Thoracic aorta (tissue), 2 donors: ENCODE results near the gene PPP3R1. TPM values are rescaled to one million over a fixed set of nuclear protein-coding genes. Genes with fewer than 3 reads are reported as not detected.
A peak's percentile ranks its signal among the peaks of the same experiment; 100 is the strongest.

Experiments
- ATAC-seq: fragments of 150-250 bp; one replicate; pipeline ENCODE4 v1.8.0; 2017; ENCODE audit warnings: low read depth; ENCODE audit not compliant: insufficient number of reproducible peaks, low FRiP score
- DNase-seq: peaks from one replicate; pipeline ENCODE4 v3.0.0-alpha.2; 2020; ENCODE audit warnings: low spot score
- H3K27ac ChIP-seq, 2 donors: fragments of 200-600 bp; sonication (generic); 1 replicate in 1 of 2; 2 replicates in 1 of 2; pipeline ENCODE4 v1.5.1; 2016; ENCODE audit warnings: mild to moderate bottlenecking in 2 of 2, moderate library complexity in 2 of 2
- H3K27me3 ChIP-seq: fragments of 200-600 bp; sonication (generic); replicated peaks from 2 replicates; pipeline ENCODE4 v1.6.0; 2016; ENCODE audit warnings: mild to moderate bottlenecking; ENCODE audit not compliant: insufficient read depth
- H3K36me3 ChIP-seq: fragments of 200-600 bp; sonication (generic); one replicate; pipeline ENCODE4 v1.5.1; 2016
- H3K4me1 ChIP-seq, 2 donors: fragments of 200-600 bp; sonication (generic); 1 replicate in 1 of 2; 2 replicates in 1 of 2; pipeline versions ENCODE4 v1.5.1 to v1.6.0; 2016; ENCODE audit warnings: low read depth in 2 of 2, mild to moderate bottlenecking in 1 of 2; ENCODE audit not compliant: control insufficient read depth in 1 of 2
- H3K4me3 ChIP-seq: fragments of 200-600 bp; sonication (generic); 2 replicates; pipeline ENCODE4 v1.5.1; 2016; ENCODE audit warnings: mild to moderate bottlenecking
- H3K9me3 ChIP-seq: fragments of 200-600 bp; sonication (generic); 2 replicates; pipeline ENCODE4 v1.5.1; 2016
- CTCF ChIP-seq: fragments of 200-600 bp; sonication (generic); IDR thresholded peaks from one replicate; pipeline ENCODE4 v1.5.1; 2019; ENCODE audit warnings: antibody characterized with exemption
- total RNA-seq, 2 donors: library from RNA; depleted of rRNA; stranded (reverse); fragments of >200 nt; gene quantifications; one replicate each; pipeline versions ENCODE4 v1.1.0 to v1.2.3, GENCODE V29; 2016

PPP3R1 gene
- total RNA-seq, 2 donors from 2014 or later: 27.1 to 39.3 TPM

DNA sequence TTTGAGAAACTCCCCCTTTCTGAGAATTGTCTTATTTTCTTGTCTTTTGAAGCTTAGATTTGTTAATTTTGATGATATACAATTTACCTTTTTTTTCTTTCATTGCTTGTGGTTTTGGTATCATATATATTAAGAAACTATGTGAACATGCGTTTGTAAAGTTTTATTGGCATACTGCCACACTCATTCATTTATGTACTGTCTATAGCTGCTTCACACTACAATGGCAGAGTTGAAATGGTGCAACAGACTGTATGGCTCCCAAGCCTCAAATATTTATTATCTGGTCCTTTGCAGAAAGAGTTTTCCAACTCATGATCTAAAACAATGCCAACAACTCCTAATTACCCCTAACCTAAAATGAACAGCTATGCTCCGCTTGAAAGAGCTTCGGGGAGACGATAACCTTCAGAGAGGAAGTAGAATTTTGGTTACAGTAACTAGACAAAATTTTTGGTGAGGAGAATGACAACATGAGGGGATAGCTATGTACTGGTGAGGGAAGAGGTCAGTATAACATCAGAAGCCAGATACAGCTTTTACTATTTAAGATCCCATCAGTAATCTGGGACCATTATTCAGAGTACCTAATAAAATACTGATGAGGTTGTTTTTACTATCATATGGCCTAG lies 16.1 kb downstream of the PPP3R1 start:
- ATAC-seq (no peak), DNase-seq (no peak)
- Histone ChIP-seq H3K36me3 (no peaks in the 10 kb centered on the region), H3K9me3 (no peaks in the 10 kb centered on the region), H3K4me1 (peaks cover 32 to 66% of the 10 kb centered on the region in 2 donors), H3K27me3 (no peaks in the 10 kb centered on the region), H3K4me3 (no peak overlapping the region), H3K27ac (peak overlapping the region; percentile 19 to 29)
- TF ChIP-seq CTCF: no peak

GRCh38 chr2:68235090-68235489 lies 17.2 kb downstream of the PPP3R1 start:
- Histone ChIP-seq H3K27ac (no peak overlapping the region), H3K27me3 (no peaks in the 10 kb centered on the region), H3K9me3 (no peaks in the 10 kb centered on the region), H3K4me3 (no peak overlapping the region), H3K4me1 (peaks cover 40 to 68% of the 10 kb centered on the region in 2 donors), H3K36me3 (no peaks in the 10 kb centered on the region)
- no peak for TF ChIP-seq CTCF
- DNase-seq (no peak), ATAC-seq (no peak)

- DNase-seq (no peak), ATAC-seq (no peak)
- H3K27me3 ChIP-seq: no peaks in the 10 kb centered on the region
- no peaks in the 10 kb centered on the region for H3K36me3 ChIP-seq
- H3K4me3 ChIP-seq: no peak overlapping the region
- no peak for TF ChIP-seq CTCF
- no peaks in the 10 kb centered on the region for H3K9me3 ChIP-seq
- H3K27ac ChIP-seq: no peak overlapping the region
- peaks cover 42 to 66% of the 10 kb centered on the region in 2 donors for H3K4me1 ChIP-seq
Measured at GRCh38 chr2:68234405-68234804, 17.9 kb downstream of the PPP3R1 start.

DNA sequence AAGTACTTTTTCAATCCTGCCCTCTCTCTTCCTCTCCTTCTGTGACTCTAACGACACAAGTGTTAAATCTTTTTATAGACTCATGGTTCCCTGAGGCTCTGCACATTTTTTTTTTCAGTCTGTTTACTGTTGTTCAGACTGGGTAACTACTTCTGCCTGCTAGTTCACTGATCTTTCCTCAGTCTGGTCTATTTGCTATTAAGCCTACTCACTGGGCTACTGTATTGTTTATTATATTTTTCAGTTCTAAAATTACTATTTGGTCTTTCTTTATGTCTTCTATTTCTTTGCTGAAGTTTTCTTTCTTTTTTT lies 21.3 kb downstream of the PPP3R1 start:
- no peak overlapping the region for H3K27ac ChIP-seq

More for the DNA sequence above, 21.3 kb downstream of the PPP3R1 start:
- no peak for ATAC-seq
- H3K36me3 ChIP-seq: no peaks in the 10 kb centered on the region
- no peaks in the 10 kb centered on the region for H3K9me3 ChIP-seq
- H3K27me3 ChIP-seq: no peaks in the 10 kb centered on the region
- H3K4me3 ChIP-seq: no peak overlapping the region
- TF ChIP-seq CTCF: no peak
- no peak for DNase-seq
- H3K4me1 ChIP-seq: peaks cover 28 to 49% of the 10 kb centered on the region in 2 donors
